NCI-H2171 treated with DMSO at 0.1 percent for 48 hours (cell line): ENCODE results near the gene OMP.

Experiments used
- DNase-seq: peaks from one replicate; lab custom pipeline; 2025; lab: John Stamatoyannopoulos, UW

Gene OMP

GRCh38 chr11:77104727-77105126, 2.1 kb downstream of the OMP start:
- no peak for DNase-seq

- DNase-seq, result no peak
These were observed 3.7 kb downstream of the OMP start for GRCh38 chr11:77106321-77106720.

- no peak for DNase-seq
These were observed 4.1 kb downstream of the OMP start for GRCh38 chr11:77106759-77107158.

- no peak for DNase-seq
These were observed 5.3 kb downstream of the OMP start for GRCh38 chr11:77107950-77108349.

- no peak for DNase-seq
These were observed 5.8 kb downstream of the OMP start for GRCh38 chr11:77108436-77108835.

- DNase-seq, result peak; percentile 84
These were observed 6.8 kb downstream of the OMP start for GRCh38 chr11:77109236-77110019.

GRCh38 chr11:77110836-77111235, 8.2 kb downstream of the OMP start:
- DNase-seq, result no peak

- no peak for DNase-seq
These were observed 8.6 kb downstream of the OMP start for GRCh38 chr11:77111277-77111676.

- no peak for DNase-seq
These were observed 9.3 kb downstream of the OMP start for GRCh38 chr11:77111946-77112345.

- DNase-seq, result no peak
These were observed 10.2 kb downstream of the OMP start for GRCh38 chr11:77112641-77113381.

GRCh38 chr11:77113382-77114088, 10.9 kb downstream of the OMP start:
- DNase-seq, result peak; percentile 13

- DNase-seq, result no peak
These were observed 11.4 kb downstream of the OMP start for GRCh38 chr11:77114089-77114463.

- no peak for DNase-seq
These were observed 12.6 kb downstream of the OMP start for GRCh38 chr11:77115181-77115611.

GRCh38 chr11:77115956-77116355, 13.3 kb downstream of the OMP start:
- no peak for DNase-seq

- no peak for DNase-seq
These were observed 14.9 kb downstream of the OMP start for GRCh38 chr11:77117492-77117891.

- DNase-seq, result no peak
These were observed 15.4 kb downstream of the OMP start for GRCh38 chr11:77118086-77118485.

- no peak for DNase-seq
These were observed 16.3 kb downstream of the OMP start for GRCh38 chr11:77118971-77119370.

GRCh38 chr11:77119531-77119936, 16.9 kb downstream of the OMP start:
- DNase-seq, result no peak

GRCh38 chr11:77120571-77120970, 17.9 kb downstream of the OMP start:
- DNase-seq, result no peak

- DNase-seq, result no peak
These were observed 18.5 kb downstream of the OMP start for GRCh38 chr11:77121096-77121640.

- no peak for DNase-seq
These were observed 19.4 kb downstream of the OMP start for GRCh38 chr11:77121876-77122575.
